ENCODE measurements around the gene BANK1. TPM values are rescaled to one million over a fixed set of nuclear protein-coding genes. Genes with fewer than 3 reads are reported as not detected.

The BANK1 gene
- total RNA-seq, 1 donor from 2014 or later, result 0.19 TPM

DNA sequence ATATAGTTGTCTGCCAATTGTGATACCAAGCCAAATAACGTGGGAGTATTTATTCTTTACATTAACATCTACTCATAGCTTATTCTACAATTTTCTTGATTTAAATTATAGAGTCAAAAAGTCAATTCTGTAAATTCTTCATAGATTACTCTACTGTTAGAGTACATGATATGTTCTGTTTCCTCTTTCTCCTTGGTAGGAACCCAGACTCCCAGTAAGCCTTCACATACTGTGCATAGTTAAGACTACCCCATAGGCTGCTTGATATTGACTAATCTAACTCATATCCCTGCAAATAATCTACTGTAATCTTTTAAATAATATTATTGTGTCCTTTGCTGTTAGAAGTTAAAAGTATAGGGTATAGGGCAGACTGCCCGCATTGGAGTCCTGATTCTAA is 35.4 kb downstream of the BANK1 start:
- no peaks in the 10 kb centered on the region for H3K9me3 ChIP-seq (ENCODE audit: low read depth)
- no peak overlapping the region for H3K9ac ChIP-seq
- H3K4me1 ChIP-seq, result no peaks in the 10 kb centered on the region
- H3K4me3 Mint-ChIP-seq, result no peak overlapping the region
- peaks cover 3% of the 10 kb centered on the region for H3K9me3 Mint-ChIP-seq
- no peaks in the 10 kb centered on the region for H3F3A ChIP-seq (ENCODE audit: low read depth)
- TF ChIP-seq EZH2 (IDR thresholded peaks at IDR 0.05) (no peak), EZH2phosphoT487 (IDR thresholded peaks at IDR 0.05) (no peak), CTCF (IDR thresholded peaks at IDR 0.05) (no peak)
- no peak overlapping the region for H2AFZ ChIP-seq (replicated peaks)
- H3K4me3 ChIP-seq, result no peak overlapping the region
- peaks cover 4% of the 10 kb centered on the region for H3K27me3 Mint-ChIP-seq (ENCODE audit: insufficient read depth, low read depth)
- H3K4me1 Mint-ChIP-seq, result no peaks in the 10 kb centered on the region
- H3K36me3 ChIP-seq, result no peaks in the 10 kb centered on the region
- no peaks in the 10 kb centered on the region for H4K20me1 ChIP-seq (ENCODE audit: low read depth)
- no peaks in the 10 kb centered on the region for H3K79me2 ChIP-seq (ENCODE audit: low read depth)
- no peak for DNase-seq (ENCODE audit: low spot score)
- no peak overlapping the region for H3K4me2 ChIP-seq
- H3K27ac ChIP-seq, result no peak overlapping the region
- H3K27ac Mint-ChIP-seq, result no peak overlapping the region
- H3K27me3 ChIP-seq, result no peaks in the 10 kb centered on the region
- no peaks in the 10 kb centered on the region for H3K36me3 Mint-ChIP-seq

DNA sequence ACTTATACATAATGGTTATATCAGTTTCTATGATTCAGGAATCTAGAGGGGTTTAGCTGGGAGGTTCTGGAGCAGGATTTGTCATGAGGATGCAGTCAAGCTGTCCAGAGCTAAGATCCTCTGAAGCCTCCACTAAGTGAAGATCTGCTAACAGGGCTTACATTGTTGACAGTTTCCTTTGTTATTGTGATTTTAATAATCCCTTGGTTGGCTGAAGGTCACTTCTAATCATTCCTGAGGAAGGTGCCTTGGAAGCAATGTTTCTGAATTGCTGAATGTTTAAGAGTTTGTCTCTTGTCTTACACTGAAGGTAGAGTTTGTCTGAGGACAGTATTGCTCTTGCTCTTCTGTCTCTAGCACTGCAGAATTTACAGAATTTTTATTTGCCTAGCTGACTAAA is 41.3 kb downstream of the BANK1 start:
- DNase-seq (ENCODE audit: low spot score), result no peak
- no peak overlapping the region for H3K27ac Mint-ChIP-seq
- Histone ChIP-seq H3K79me2 (ENCODE audit: low read depth) (no peaks in the 10 kb centered on the region), H3K4me1 (no peaks in the 10 kb centered on the region), H3K9ac (no peak overlapping the region), H4K20me1 (ENCODE audit: low read depth) (no peaks in the 10 kb centered on the region), H3K27me3 (no peaks in the 10 kb centered on the region), H3K9me3 (ENCODE audit: low read depth) (no peaks in the 10 kb centered on the region), H3K4me3 (no peak overlapping the region), H3K36me3 (no peaks in the 10 kb centered on the region), H2AFZ (replicated peaks) (no peak overlapping the region), H3F3A (ENCODE audit: low read depth) (no peaks in the 10 kb centered on the region), H3K4me2 (no peak overlapping the region), H3K27ac (no peak overlapping the region)
- no peak overlapping the region for H3K4me3 Mint-ChIP-seq
- no peaks in the 10 kb centered on the region for H3K36me3 Mint-ChIP-seq
- no peaks in the 10 kb centered on the region for H3K4me1 Mint-ChIP-seq
- TF ChIP-seq EZH2 (IDR thresholded peaks at IDR 0.05) (no peak), EZH2phosphoT487 (IDR thresholded peaks at IDR 0.05) (no peak), CTCF (IDR thresholded peaks at IDR 0.05) (no peak)
- H3K27me3 Mint-ChIP-seq (ENCODE audit: insufficient read depth, low read depth), result peaks cover 2% of the 10 kb centered on the region
- H3K9me3 Mint-ChIP-seq, result no peaks in the 10 kb centered on the region

DNA sequence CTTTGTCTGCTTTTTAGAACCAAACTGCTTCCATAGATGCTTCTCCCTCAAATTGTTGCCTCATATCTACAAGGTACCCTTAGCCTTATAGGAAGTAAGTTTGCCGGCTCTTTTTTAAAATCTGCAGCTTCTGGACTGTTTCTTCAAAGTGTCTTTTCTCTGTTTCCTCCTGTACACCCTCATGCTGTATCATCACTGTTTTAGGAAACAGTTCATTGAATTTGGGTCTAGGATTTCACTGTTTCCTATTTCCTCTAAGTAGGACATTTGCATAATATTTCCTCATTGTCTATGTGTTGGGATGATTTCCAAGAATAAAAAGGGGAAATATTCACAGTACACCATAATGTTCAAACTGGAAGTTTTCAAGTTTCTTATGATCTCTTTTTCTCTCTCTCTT is 43.0 kb downstream of the BANK1 start:
- H2AFZ ChIP-seq (replicated peaks), result no peak overlapping the region
- no peaks in the 10 kb centered on the region for H3K9me3 ChIP-seq (ENCODE audit: low read depth)
- Mint-ChIP-seq H3K4me1 (no peaks in the 10 kb centered on the region), H3K9me3 (no peaks in the 10 kb centered on the region), H3K27me3 (ENCODE audit: insufficient read depth, low read depth) (peaks cover 2% of the 10 kb centered on the region), H3K4me3 (no peak overlapping the region), H3K36me3 (no peaks in the 10 kb centered on the region), H3K27ac (no peak overlapping the region)
- H3K36me3 ChIP-seq, result no peaks in the 10 kb centered on the region
- no peak overlapping the region for H3K4me2 ChIP-seq
- no peaks in the 10 kb centered on the region for H3K4me1 ChIP-seq
- no peak for DNase-seq (ENCODE audit: low spot score)
- no peaks in the 10 kb centered on the region for H3K27me3 ChIP-seq
- H3K4me3 ChIP-seq, result no peak overlapping the region
- no peaks in the 10 kb centered on the region for H4K20me1 ChIP-seq (ENCODE audit: low read depth)
- no peak overlapping the region for H3K27ac ChIP-seq
- no peaks in the 10 kb centered on the region for H3K79me2 ChIP-seq (ENCODE audit: low read depth)
- no peak for TF ChIP-seq EZH2phosphoT487 (IDR thresholded peaks at IDR 0.05)
- H3F3A ChIP-seq (ENCODE audit: low read depth), result no peaks in the 10 kb centered on the region
- H3K9ac ChIP-seq, result no peak overlapping the region

- H3F3A ChIP-seq (ENCODE audit: low read depth), result no peaks in the 10 kb centered on the region
- no peak overlapping the region for H3K9ac ChIP-seq
- no peaks in the 10 kb centered on the region for H3K27me3 ChIP-seq
- H2AFZ ChIP-seq (replicated peaks), result peak overlapping the region; percentile 18
- Mint-ChIP-seq H3K4me3 (no peak overlapping the region), H3K27ac (no peak overlapping the region), H3K27me3 (ENCODE audit: insufficient read depth, low read depth) (peaks cover 2% of the 10 kb centered on the region), H3K4me1 (no peaks in the 10 kb centered on the region), H3K36me3 (no peaks in the 10 kb centered on the region), H3K9me3 (no peaks in the 10 kb centered on the region)
- H3K9me3 ChIP-seq (ENCODE audit: low read depth), result no peaks in the 10 kb centered on the region
- no peaks in the 10 kb centered on the region for H4K20me1 ChIP-seq (ENCODE audit: low read depth)
- H3K4me2 ChIP-seq, result no peak overlapping the region
- no peaks in the 10 kb centered on the region for H3K4me1 ChIP-seq
- no peaks in the 10 kb centered on the region for H3K36me3 ChIP-seq
- no peak for DNase-seq (ENCODE audit: low spot score)
- TF ChIP-seq EZH2 (IDR thresholded peaks at IDR 0.05) (no peak), CTCF (IDR thresholded peaks at IDR 0.05) (no peak), EZH2phosphoT487 (IDR thresholded peaks at IDR 0.05) (no peak)
- H3K79me2 ChIP-seq (ENCODE audit: low read depth), result no peaks in the 10 kb centered on the region
- no peak overlapping the region for H3K4me3 ChIP-seq
- H3K27ac ChIP-seq, result no peak overlapping the region
Measured at GRCh38 chr4:101835121-101835904, 44.8 kb downstream of the BANK1 start.
